K562 (cell line): Measurements from ENCODE around the gene MC1R. TPM values are rescaled to one million over a fixed set of nuclear protein-coding genes. Genes with fewer than 3 reads are reported as not detected.

Source experiments
- ATAC-seq: fragments of 200-7000 bp; cut with Tn5 transposase; 3 replicates; pipeline ENCODE4 v1.9.1; 2020; ENCODE audit warnings: moderate library complexity
- BruUV-seq: library from RNA; stranded (reverse); fragments of 400-500 nt; replicated peaks from 2 replicates; lab custom pipeline; 2021; lab: Mats Ljungman, UMichigan
- CTCF ChIA-PET: fragments of 300-600 bp; formaldehyde crosslinking; extraction: SDS; loops from one replicate; lab custom pipeline; 2021; ENCODE audit warnings: low intra/inter-chr PET ratio; lab: Yijun Ruan, JAX
- POLR2A ChIA-PET: fragments of 300-600, 350-650 bp; sonication (Branson Sonifier 250); formaldehyde crosslinking; extraction: SDS; loops from one replicate; lab custom pipeline; 2021; ENCODE audit warnings: antibody characterized with exemption, inconsistent platforms; lab: Yijun Ruan, JAX
- DNase-seq, 4 experiments: peaks; one replicate each; pipeline versions ENCODE4 v3.0.0 to v3.0.0-alpha.2; 2011 to 2018; ENCODE audit warnings: low spot score in 3 of 4, mixed read lengths in 3 of 4; ENCODE audit errors: extremely low read depth in 1 of 4
- FAIRE-seq: peaks from 2 replicates; lab custom pipeline; 2011; peaks lifted over from hg19 to GRCh38; lab: Jason Lieb, UNC
- H2AFZ ChIP-seq: 2 replicates; pipeline ENCODE4 v1.6.0; 2011; ENCODE audit warnings: low read depth, low read length, control low read depth, inconsistent platforms
- H3K27ac ChIP-seq: fragments of 200-600 bp; 3 replicates; pipeline ENCODE4 v1.8.0; 2011; ENCODE audit warnings: low read depth, mild to moderate bottlenecking, control low read depth, inconsistent platforms, low read length, moderate library complexity, mixed read lengths; ENCODE audit errors: extremely low read depth
- H3K27me3 ChIP-seq, 2 experiments: fragments of 300-600 bp in 1 of 2; 2 replicates in 1 of 2; 3 replicates in 1 of 2; pipeline versions ENCODE4 v1.6.0 to v1.8.0; 2011; ENCODE audit warnings: inconsistent platforms in 2 of 2, low read length in 2 of 2, mild to moderate bottlenecking in 1 of 2, mixed read lengths in 1 of 2, moderate library complexity in 1 of 2; ENCODE audit not compliant: control insufficient read depth in 2 of 2, insufficient read depth in 2 of 2
- H3K36me3 ChIP-seq: fragments of 300-600 bp; 3 replicates; pipeline ENCODE4 v1.8.0; 2011; ENCODE audit warnings: mild to moderate bottlenecking, low read length, inconsistent platforms; ENCODE audit not compliant: control insufficient read depth, insufficient read depth
- H3K4me1 ChIP-seq, 2 experiments: fragments of 200-600 bp in 1 of 2; replicated peaks in 1 of 2; 2 replicates in 1 of 2; 3 replicates in 1 of 2; pipeline versions ENCODE4 v1.5.1 to v1.8.0; 2011; ENCODE audit warnings: inconsistent platforms in 2 of 2, low read length in 2 of 2, mild to moderate bottlenecking in 1 of 2, mixed read lengths in 1 of 2, moderate library complexity in 1 of 2; ENCODE audit not compliant: control insufficient read depth in 2 of 2, insufficient read depth in 2 of 2
- H3K4me2 ChIP-seq: 2 replicates; pipeline ENCODE4 v1.6.1; 2011; ENCODE audit warnings: low read length, control low read depth, inconsistent platforms, mixed read lengths; ENCODE audit not compliant: insufficient read depth
- H3K4me3 ChIP-seq: fragments of 200-600 bp; sonication (generic), shearing (Covaris generic); 2 replicates; pipeline ENCODE4 v1.5.1; 2016; ENCODE audit warnings: control low read depth, inconsistent platforms
- H3K79me2 ChIP-seq: fragments of 200-600 bp; 3 replicates; pipeline ENCODE4 v1.8.0; 2011; ENCODE audit warnings: low read length, inconsistent platforms; ENCODE audit not compliant: control insufficient read depth, insufficient read depth
- H3K9ac ChIP-seq, 2 experiments: 2 replicates each; pipeline versions ENCODE4 v1.6.0 to v1.6.1; 2011; ENCODE audit warnings: low read depth in 2 of 2, low read length in 2 of 2, control low read depth in 1 of 2, inconsistent platforms in 1 of 2, mild to moderate bottlenecking in 1 of 2, mixed read lengths in 1 of 2; ENCODE audit not compliant: insufficient read depth in 1 of 2
- H3K9me1 ChIP-seq: one replicate; pipeline ENCODE4 v1.6.0; 2011; ENCODE audit warnings: inconsistent platforms, mild to moderate bottlenecking, low read length, moderate library complexity; ENCODE audit not compliant: control insufficient read depth, insufficient read depth
- H3K9me3 ChIP-seq: replicated peaks from 2 replicates; pipeline ENCODE4 v1.5.1; 2011; ENCODE audit warnings: low read depth, low read length, inconsistent platforms; ENCODE audit not compliant: control insufficient read depth, insufficient read depth
- H4K20me1 ChIP-seq: replicated peaks from 2 replicates; pipeline ENCODE4 v1.6.1; 2011; ENCODE audit warnings: low read length, inconsistent platforms, mixed read lengths; ENCODE audit not compliant: control insufficient read depth, insufficient read depth
- HEY1 ChIP-seq: fragments of 250-450 bp; sonication (Bioruptor Pico); IDR thresholded peaks from 2 replicates; pipeline ENCODE4 v1.5.0; 2020; ENCODE audit warnings: mild to moderate bottlenecking, moderate library complexity, borderline replicate concordance
- POLR2AphosphoS2 ChIP-seq: IDR thresholded peaks from 2 replicates; pipeline ENCODE4 v1.6.1; 2012; ENCODE audit warnings: low read length, improper control_type of control experiment
- SMARCB1 ChIP-seq: IDR thresholded peaks from 2 replicates; pipeline ENCODE4 v1.6.1; 2011; ENCODE audit warnings: improper control_type of control experiment, low read depth; ENCODE audit not compliant: insufficient read length
- SMC3 ChIP-seq: conservative IDR thresholded peaks from 2 replicates; pipeline ENCODE4 v1.6.1; 2011; ENCODE audit warnings: low read depth, low read length, improper control_type of control experiment; ENCODE audit not compliant: insufficient read depth
- WGBS: fragments of 100-300 bp; shearing (Covaris generic); methylation state at CpG from one replicate; pipeline ENCODE4 v1.1.6; 2016; ENCODE audit warnings: low coverage, mixed read lengths; ENCODE audit not compliant: insufficient coverage; ENCODE audit errors: missing lambda C conversion rate; 5-methylcytosine and 5-hydroxymethylcytosine counted together
- in situ Hi-C: fragments of 300-500 bp; cut with MboI; formaldehyde crosslinking; loops from 4 replicates; pipeline ENCODE4 v1.15.0; 2018; ENCODE audit warnings: inconsistent platforms, mixed read lengths
- intact Hi-C: fragments of 100-400 bp; cut with micrococcal nuclease; formaldehyde crosslinking; loops from 2 replicates; pipeline ENCODE4 v1.14.2; 2022
- polyA plus RNA-seq, 8 experiments: library from polyadenylated mRNA; depleted of rRNA in 4 of 8; stranded (reverse) in 5 of 8; unstranded in 3 of 8; fragments of >200 nt; fragmentation: Nextera tagmentation in 2 of 8; fragmentation: Illumina TruSeq in 1 of 8; extraction: Ambion mirVana in 2 of 8; extraction: Trizol in 1 of 8; gene quantifications; 2 replicates each; pipeline versions ENCODE4 v1.2.1 to v1.2.3, GENCODE V29; 2011 to 2014; ENCODE audit warnings: inconsistent platforms in 1 of 8, missing spikeins in 1 of 8
- total RNA-seq, 7 experiments: library from RNA; depleted of rRNA in 6 of 7; stranded (reverse); fragments of >200 nt in 6 of 7; fragmentation: Illumina TruSeq in 2 of 7; extraction: Trizol in 2 of 7; gene quantifications; 2 replicates each; pipeline versions ENCODE4 v1.2.1 to v1.2.3, GENCODE V29; 2011 to 2021; ENCODE audit warnings: low replicate concordance in 1 of 7
- TF ChIP-seq, protein P1 (sequence below): fragments of 250-450 bp; sonication (Bioruptor Pico); IDR thresholded peaks from 2 replicates; pipeline ENCODE4 v1.8.0; 2021; ENCODE audit warnings: moderate library complexity, mild to moderate bottlenecking, inconsistent platforms

Gene MC1R
- total and polyA plus RNA-seq, 9 of the 15 experiments (the other 6 are each of a cell fraction or from before 2014, with no cell fraction given) = 0.14 to 5.3 (median 2.5) TPM; not detected in 1

DNA sequence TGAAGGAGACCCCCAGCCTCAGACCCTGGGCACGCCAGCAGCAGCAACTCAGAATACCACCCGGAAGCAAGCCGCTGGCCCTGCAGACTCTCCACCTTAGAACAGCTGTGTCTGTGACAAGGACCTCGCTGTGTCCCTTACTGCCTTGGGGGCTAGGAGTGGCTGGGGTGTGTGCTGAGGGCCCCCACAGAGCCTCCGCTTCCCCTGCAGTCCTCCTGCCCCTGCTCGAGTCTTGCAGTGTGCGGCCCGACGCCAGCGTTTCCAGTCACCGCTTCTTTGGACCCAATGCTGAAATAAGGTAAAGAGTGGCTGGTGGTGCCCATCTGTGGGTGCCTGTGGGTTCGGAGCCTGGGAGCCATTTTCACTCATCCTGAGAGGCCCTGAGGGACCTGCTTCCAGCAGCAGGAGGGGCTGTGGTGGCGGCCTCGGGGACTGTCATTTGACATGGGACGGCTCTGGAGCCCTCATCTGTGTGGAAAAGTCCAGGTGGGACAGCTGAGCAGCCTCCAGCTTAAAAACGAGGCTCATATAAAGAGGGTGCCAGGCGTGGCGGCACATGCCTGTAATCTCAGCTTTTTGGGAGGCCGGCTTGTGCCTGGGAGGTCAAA is 14.7 kb upstream of the MC1R start:
- no TSS peak for BruUV-seq
- ChIA-PET POLR2A (interaction anchor here (1.0 to 1.8 kb wide), 2 partner anchors 9 to 15 kb away, joined by 3 to 8 read pairs; partner anchors contain the start of gene MC1R), CTCF (no interaction called here)
- H3K9ac ChIP-seq = no peak overlapping the region
- no peaks in the 10 kb centered on the region; the same call in 1 of the 2 replicates for H3K9me3 ChIP-seq
- 90% methylated on average over 19 of the region's 19 CpGs for WGBS
- no peak overlapping the region for H3K4me2 ChIP-seq
- H4K20me1 ChIP-seq = no peaks in the 10 kb centered on the region
- H2AFZ ChIP-seq = no peak overlapping the region
- FAIRE-seq (no peak), ATAC-seq (no peak; the same call in 2 of the 3 replicates), DNase-seq (no peak)
- peaks cover 73% of the 10 kb centered on the region for H3K36me3 ChIP-seq
- H3K4me3 ChIP-seq = no peak overlapping the region
- intact Hi-C loops (no loop called here), in situ Hi-C loops (no loop called here)
- no peak for TF ChIP-seq HEY1 (CRISPR knock-in tag)
- TF ChIP-seq SMC3 = no peak
- TF ChIP-seq, protein P1, sequence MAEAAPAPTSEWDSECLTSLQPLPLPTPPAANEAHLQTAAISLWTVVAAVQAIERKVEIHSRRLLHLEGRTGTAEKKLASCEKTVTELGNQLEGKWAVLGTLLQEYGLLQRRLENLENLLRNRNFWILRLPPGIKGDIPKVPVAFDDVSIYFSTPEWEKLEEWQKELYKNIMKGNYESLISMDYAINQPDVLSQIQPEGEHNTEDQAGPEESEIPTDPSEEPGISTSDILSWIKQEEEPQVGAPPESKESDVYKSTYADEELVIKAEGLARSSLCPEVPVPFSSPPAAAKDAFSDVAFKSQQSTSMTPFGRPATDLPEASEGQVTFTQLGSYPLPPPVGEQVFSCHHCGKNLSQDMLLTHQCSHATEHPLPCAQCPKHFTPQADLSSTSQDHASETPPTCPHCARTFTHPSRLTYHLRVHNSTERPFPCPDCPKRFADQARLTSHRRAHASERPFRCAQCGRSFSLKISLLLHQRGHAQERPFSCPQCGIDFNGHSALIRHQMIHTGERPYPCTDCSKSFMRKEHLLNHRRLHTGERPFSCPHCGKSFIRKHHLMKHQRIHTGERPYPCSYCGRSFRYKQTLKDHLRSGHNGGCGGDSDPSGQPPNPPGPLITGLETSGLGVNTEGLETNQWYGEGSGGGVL (CRISPR knock-in tag) = no peak
- no peak for TF ChIP-seq SMARCB1
- TF ChIP-seq POLR2AphosphoS2 = 0 out of 2 replicates have a peak, but pooled peaks have one; percentile 41
- no peak overlapping the region for H3K27ac ChIP-seq
- no peaks in the 10 kb centered on the region for H3K79me2 ChIP-seq
- no peaks in the 10 kb centered on the region for H3K27me3 ChIP-seq
- no peaks in the 10 kb centered on the region for H3K9me1 ChIP-seq
- H3K4me1 ChIP-seq = no peaks in the 10 kb centered on the region; a peak in 1 of 5 replicates
